ENCODE measurements around the gene COL25A1.

Gene COL25A1

GRCh38 chr4:108846568-108846967, 455.9 kb downstream of the COL25A1 start:
- TF ChIP-seq, protein P1, sequence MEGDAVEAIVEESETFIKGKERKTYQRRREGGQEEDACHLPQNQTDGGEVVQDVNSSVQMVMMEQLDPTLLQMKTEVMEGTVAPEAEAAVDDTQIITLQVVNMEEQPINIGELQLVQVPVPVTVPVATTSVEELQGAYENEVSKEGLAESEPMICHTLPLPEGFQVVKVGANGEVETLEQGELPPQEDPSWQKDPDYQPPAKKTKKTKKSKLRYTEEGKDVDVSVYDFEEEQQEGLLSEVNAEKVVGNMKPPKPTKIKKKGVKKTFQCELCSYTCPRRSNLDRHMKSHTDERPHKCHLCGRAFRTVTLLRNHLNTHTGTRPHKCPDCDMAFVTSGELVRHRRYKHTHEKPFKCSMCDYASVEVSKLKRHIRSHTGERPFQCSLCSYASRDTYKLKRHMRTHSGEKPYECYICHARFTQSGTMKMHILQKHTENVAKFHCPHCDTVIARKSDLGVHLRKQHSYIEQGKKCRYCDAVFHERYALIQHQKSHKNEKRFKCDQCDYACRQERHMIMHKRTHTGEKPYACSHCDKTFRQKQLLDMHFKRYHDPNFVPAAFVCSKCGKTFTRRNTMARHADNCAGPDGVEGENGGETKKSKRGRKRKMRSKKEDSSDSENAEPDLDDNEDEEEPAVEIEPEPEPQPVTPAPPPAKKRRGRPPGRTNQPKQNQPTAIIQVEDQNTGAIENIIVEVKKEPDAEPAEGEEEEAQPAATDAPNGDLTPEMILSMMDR (IDR thresholded peaks at IDR 0.05) = no peak
- DNase-seq (ENCODE audit: low spot score) = no peak
- no peak overlapping the region for H3K4me3 ChIP-seq
- no peak overlapping the region for H3K27ac ChIP-seq

- TF ChIP-seq, protein P1 (IDR thresholded peaks at IDR 0.05) = no peak
Observed at GRCh38 chr4:108840426-108840975, 462.0 kb downstream of the COL25A1 start.

GRCh38 chr4:108839333-108839732, 463.1 kb downstream of the COL25A1 start:
- no peak for DNase-seq (ENCODE audit: low spot score)
- no peak overlapping the region for H3K27ac ChIP-seq
- H3K4me3 ChIP-seq = no peak overlapping the region
- TF ChIP-seq, protein P1 (IDR thresholded peaks at IDR 0.05) = no peak

More at GRCh38 chr4:108840426-108840975, 462.0 kb downstream of the COL25A1 start:
- Histone ChIP-seq H3K4me3 (no peak overlapping the region), H3K27ac (no peak overlapping the region)
- DNase-seq (ENCODE audit: low spot score) = no peak

- no peak for DNase-seq (ENCODE audit: low spot score)
Observed at GRCh38 chr4:108838451-108838850, 464.0 kb downstream of the COL25A1 start.

DNA sequence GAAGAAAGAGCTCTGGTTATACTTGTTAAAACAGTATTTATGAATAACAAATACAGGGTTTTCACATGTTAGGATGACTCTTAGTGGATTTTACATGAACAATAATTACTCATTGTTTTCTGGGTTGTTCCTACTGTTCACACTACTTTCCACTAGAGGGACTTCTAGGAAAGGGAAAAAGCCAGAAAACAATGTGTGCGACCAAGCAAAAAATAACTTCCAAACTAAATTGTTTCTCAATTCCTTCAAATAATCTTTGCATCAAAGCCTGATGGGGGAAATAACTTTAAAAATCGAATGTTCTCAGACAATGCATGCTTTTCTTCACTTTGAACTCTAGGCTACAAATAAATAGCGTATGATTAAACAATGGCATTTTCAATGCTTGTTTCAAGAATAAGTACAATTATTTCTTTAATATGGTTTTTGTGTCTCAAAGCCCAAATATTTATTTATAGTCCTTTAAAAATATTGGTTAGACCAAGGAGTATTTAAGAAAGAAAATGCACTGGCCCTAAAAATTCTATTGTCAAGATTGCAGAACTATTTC, 467.5 kb downstream of the COL25A1 start:
- Histone ChIP-seq H3K27ac (no peak overlapping the region), H3K4me3 (no peak overlapping the region)
- no peak for DNase-seq (ENCODE audit: low spot score)
- TF ChIP-seq, protein P1 (IDR thresholded peaks at IDR 0.05) = no peak

More at GRCh38 chr4:108838451-108838850, 464.0 kb downstream of the COL25A1 start:
- TF ChIP-seq, protein P1 (IDR thresholded peaks at IDR 0.05) = no peak
- H3K4me3 ChIP-seq = no peak overlapping the region
- no peak overlapping the region for H3K27ac ChIP-seq

GRCh38 chr4:108834166-108834834, 468.2 kb downstream of the COL25A1 start:
- TF ChIP-seq, protein P1 (IDR thresholded peaks at IDR 0.05) = no peak
- DNase-seq (ENCODE audit: low spot score) = no peak
- Histone ChIP-seq H3K4me3 (no peak overlapping the region), H3K27ac (no peak overlapping the region)

DNA sequence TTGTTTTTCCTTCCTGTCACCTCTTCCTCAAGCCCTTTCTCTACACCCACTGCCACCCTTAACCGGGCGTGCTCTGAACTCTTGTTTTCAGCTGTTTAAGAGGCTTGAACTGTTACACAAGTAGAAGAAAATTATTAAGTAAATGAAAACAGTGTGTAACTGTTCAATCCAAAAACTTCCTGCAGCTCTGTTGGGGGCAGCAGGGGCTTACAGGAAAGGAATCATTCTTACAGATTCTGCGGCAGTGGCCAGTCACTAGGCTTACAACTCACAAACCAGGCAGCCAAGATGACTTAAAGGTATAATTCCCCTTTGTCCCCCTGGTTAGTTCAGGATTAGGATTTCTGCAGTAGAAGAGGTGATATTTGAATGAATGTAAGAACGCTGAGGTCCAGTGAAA, 469.4 kb downstream of the COL25A1 start:
- no peak overlapping the region for H3K4me3 ChIP-seq
- no peak for DNase-seq (ENCODE audit: low spot score)
- TF ChIP-seq, protein P1 (IDR thresholded peaks at IDR 0.05) = no peak
- H3K27ac ChIP-seq = no peak overlapping the region

All from coronary artery (tissue), 2 donors.